Left renal pelvis (tissue), 4 donors: ENCODE data around the gene PSMC5. TPM values are rescaled to one million over a fixed set of nuclear protein-coding genes. Genes with fewer than 3 reads are reported as not detected.
"Not testable (repeated sequence)": the region's sequence is repeated elsewhere in the genome, so short reads cannot be mapped to it uniquely, and the experiment has no call there.

Experiments used
- DNase-seq, 4 donors: peaks; one replicate each; pipeline ENCODE4 v3.0.0-alpha.2; 2013; ENCODE audit warnings: low read depth in 4 of 4, low spot score in 3 of 4
- polyA plus RNA-seq, 4 donors: library from polyadenylated mRNA; unstranded; fragments of 120-200 nt; gene quantifications; one replicate each; pipeline ENCODE4 v1.2.1, GENCODE V29; 2013; ENCODE audit not compliant: insufficient read length in 4 of 4

The PSMC5 gene
- polyA plus RNA-seq = 100 to 1,000 TPM; 122 to 197 (median 173) TPM

DNA sequence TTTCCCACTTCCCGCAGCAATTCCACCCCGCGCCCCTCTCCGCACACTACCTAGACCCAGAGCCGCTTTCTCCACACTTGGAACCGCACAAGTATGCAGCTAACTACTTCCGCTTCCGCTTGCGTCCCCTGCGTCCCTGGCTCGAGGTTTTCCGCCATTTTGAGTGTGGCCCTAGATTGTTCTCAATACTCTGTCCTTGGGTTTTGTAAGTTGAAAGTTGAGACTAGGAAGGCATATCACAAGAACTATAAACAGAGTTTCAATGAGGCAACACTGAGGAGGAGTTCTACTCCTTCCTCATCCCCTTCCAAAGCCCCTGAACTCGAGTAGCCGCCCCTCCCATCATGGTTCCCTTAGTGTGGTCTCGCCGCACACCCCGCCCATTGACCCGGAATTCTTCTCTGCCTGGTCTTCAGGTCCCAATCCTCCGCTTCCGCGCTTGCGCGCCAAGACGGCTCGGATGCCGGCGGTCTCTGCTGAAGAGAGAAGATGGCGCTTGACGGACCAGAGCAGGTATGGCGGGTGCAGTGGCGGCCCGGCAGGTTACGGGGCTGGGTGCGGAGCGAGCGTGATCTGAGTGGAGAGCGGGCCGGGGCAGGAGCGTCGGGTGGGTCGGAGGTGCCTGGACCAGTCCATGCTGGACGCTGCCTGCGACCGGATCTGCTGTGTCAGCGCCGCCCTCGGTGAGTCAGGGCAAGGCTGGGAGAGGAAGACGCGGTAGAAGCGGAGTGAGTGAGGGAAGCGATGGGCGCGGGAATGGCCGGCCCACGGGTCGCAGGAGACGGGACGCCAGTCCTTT is at the start of gene PSMC5, which contains the start of gene FTSJ3:
Gene PSMC5, plus strand, starts transcription at position 430 of the 799 bp plus-strand sequence. Its CDS starts 60 bp downstream, at position 490.
Gene FTSJ3, minus strand, starts transcription at position 662 of the 799 bp plus-strand sequence. CDS start 761 bp downstream, outside the sequence.
- peak; percentile 92 to 95 (median 92) for DNase-seq

DNA sequence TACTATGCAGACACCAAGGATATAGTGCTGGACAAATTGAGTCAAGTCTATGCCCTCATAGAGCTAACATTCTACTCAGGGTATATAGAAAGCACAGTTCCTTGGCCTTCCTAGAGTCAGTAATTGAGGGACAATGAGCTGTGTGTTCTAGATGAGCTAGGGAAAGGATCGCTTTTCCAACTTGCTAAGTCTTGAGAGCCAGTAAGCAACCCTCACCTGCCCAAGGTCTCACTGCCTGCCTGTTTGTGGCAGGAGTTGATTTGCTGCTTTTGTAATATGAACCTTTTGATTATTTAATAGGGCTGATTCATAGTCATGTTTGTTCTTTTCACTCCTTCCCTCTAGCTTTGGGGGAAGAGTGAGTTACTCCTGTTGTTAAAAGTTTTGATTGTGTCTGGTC is 46.7 kb upstream of the PSMC5 start:
- no peak for DNase-seq

DNA sequence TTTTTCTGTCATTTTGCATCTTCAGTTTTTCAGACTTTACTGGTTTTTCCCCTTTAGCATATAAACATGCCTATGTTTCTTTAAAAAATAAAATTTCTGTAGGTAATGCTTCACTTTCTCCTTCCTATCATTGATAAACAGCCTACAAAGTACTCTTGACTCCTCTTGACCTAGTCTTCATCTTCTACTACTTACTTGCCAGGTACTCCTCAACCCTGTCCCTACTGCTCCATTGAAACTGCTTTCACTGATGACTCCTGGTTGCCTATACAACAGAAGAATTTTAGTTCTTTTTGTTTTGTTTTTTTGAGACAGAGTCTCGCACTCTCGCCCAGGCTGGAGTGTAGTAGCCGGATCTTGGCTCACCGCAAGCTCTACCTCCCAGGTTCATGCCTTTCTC is 46.3 kb upstream of the PSMC5 start:
- DNase-seq = no peak

DNA sequence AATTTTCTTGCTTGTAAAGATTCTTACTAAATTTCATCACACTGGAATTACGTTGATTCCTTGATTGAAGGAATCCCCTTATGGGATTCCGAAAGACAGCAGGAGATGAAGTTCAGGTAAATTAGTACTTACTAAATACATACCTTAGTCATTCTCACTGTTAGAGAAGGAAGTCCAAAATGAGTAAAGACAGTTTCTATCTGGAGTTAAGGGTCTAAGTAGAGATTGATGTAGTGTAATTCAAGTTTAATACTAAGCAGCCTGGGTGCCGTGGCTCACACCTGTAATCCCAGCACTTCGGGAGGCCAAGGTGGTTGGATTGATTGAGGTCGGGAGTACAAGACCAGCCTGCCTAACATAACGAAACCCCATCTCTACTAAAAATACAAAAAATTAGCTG is 43.7 kb upstream of the PSMC5 start:
- no peak for DNase-seq

DNA sequence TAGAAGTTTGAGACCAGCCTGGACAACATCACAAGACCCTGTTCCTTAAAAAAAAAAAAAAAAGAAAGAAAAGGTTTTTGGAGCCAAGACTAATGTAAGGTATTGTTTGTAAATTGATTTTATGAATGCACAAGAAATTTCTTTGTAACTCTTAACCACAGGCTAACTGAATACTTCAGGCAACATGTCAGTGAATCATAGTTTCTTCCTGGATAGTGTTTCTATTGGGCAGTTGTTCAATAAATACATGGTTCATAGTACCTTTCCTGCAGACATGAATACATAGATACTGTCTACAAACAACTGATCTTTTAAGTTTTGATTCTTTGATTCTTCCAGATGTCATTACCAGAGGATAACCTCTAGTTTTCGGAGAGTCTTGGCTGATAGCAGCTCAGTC is 41.7 kb upstream of the PSMC5 start:
- DNase-seq = no peak

DNA sequence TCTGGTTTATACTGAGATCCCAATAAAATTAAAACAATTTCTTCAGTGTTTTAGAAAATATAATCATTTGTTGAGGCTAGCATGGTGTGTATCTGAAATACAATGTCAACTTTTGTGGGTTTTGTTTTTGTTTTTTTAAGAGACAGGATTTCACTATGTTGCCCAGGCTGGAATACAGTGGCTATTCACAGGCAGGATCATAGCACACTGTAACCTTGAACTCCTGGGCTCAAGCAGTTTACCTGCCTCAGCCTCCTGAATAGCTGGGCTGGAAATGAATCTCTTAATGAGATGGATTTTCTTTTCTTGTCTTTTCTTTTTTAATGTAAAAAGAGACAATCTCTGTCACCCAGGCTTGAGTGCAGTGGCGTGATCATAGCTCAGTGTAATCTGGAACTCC is 41.1 kb upstream of the PSMC5 start:
- no peak for DNase-seq

DNA sequence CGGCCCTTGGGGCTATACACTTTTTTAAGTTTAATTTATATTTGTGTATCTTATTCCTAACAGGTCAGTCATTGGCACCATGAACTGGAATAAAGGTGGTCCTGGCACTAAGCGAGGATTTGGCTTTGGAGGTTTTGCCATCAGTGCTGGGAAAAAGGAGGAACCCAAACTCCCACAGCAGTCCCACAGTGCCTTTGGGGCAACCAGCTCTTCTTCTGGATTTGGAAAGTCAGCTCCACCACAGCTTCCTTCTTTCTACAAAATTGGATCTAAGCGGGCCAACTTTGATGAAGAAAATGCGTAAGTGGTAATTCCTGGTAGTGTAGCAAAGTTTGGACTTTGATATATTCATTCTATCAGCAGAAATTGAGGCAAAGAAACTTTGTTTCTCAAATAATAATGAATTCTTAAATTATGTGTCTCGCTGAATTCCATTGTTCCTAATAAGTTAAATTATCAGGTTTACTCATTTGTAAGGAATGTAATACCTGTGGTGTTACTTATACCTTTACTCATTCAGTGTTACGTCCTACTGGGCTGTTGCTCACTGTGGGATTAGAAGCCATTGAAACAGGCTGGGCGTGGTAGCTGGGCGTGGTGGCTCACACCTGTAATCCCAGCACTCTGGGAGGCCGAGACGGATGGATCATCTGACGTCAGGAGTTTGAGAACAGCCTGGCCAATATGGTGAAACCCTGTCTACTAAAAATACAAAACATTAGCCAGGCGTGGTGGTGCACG is 40.1 kb upstream of the PSMC5 start:
- no peak for DNase-seq

DNA sequence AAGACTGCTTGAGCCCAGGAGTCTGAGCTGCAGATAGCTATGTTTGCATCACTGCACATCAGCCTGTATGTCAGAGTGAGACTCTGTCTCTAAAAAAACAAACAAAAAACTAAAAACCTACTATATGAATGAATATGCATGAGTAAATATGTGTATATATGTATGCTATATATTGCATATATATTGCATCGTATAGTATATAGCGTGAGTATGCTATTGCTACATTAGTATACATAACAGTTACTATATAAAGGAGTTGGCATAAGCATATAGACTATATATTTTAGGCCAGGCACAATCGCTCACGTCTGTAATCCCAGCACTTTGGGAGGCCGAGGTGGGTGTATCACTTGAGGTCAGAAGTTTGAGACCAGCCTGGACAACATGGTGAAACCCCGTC is 37.2 kb upstream of the PSMC5 start:
- no peak for DNase-seq

DNA sequence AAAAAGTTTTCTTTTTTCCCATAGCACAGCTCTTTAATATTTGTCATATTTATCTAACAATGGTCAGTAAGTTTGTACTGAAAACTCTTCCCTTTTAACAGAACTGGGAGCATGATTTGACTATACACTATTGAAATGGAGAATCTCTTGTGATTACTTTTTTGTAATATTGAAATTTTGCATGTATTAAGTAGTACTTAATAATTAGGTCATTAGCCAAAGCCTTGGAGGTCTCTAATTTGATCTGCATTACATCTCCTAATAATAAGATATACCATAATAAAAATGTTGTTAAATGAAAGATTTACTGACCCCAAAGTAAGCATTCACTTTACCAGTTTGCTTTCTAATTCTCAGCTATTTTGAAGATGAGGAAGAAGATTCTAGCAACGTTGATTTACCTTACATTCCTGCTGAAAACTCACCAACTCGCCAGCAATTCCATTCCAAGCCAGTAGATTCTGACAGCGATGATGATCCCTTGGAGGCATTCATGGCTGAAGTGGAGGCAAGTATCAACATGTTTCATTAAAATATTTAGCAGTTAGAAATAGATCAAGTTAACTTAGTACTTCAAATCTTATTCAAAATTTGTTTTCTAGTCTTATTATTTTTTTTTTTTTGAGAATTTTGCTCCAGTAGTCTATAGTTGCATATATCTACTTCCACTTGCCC is 35.0 kb upstream of the PSMC5 start:
- no peak for DNase-seq

DNA sequence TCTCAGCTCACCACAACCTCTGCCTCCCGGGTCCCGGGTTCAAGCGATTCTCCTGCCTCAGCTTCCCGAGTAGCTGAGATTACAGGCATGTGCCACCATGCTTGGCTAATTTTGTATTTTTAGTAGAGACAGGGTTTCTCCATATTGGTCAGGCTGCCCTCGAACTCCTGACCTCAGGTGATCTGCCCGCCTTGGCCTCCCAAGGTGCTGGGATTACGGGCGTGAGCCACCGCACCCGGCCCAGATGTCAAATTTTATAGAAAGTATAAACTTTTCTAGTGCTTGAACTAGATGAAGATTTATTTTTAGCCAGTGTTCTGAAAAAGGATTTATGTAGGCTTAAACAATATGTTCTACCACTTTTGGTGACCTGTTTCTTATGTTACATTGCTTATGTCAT is 30.9 kb upstream of the PSMC5 start:
- DNase-seq = not testable (repeated sequence)

DNA sequence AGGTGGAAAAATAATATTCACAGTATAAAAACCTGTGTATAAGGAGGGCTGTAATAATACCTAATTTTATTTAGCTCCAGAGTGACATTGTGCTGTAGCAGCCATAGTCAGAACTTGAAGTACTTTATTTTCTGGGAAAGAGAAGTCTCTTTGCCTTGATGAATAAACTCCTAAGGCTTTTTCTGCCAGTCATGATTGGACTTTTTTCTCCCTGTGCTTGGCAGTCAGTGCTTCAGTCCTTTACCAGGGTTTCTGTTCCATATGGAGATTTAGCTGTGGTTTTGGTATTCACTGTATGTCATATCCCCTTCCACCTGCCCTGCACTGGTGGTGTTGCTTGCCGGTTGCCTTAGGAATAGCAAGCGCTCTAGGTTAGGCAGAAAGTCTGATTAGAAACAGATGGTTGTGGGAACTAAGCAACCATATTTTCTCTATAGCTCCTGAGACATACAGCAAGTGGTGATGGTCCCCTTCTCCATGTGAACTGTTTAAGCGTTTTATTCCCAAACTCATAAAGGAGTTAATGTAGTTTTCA is 28.6 kb upstream of the PSMC5 start:
- DNase-seq = no peak

DNA sequence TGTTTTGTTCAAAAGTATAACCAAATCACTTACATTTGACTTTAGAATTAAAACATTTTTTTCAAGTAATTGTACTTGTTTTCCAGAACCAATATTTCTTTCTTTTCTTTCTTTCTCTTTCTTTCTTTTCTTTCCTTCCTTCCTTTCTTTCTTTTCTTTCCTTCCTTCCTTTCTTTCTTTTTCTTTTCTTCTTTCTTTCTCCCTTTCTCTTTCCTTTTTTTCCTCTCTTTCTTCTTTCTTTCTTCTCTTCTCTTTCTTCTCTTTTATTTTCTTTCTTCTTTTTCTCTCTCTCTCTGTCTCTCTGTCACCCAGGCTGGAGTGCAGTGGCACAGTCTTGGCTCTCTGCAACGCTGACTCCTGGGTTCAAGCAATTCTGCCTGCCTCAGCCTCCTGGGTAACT is 26.4 kb upstream of the PSMC5 start:
- DNase-seq = no peak

DNA sequence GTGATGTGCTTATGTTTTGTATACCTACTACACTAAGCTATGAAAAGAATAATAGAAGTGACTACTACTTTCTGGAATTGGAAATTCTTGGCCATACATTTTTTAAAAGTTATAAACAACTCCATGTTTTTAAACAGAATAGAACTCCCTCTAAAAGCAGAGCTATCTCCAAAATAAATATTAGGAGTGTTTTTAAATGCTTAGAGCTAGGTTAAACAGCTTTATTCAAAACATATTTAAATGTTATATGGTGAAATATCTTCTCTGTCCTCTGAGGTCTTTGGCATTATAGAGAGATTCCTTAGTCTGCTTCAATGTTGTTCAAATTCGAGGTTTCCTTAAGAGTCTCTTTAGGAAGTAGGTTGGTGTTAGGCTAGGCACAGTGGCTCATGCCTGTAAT is 22.9 kb upstream of the PSMC5 start:
- DNase-seq = no peak

DNA sequence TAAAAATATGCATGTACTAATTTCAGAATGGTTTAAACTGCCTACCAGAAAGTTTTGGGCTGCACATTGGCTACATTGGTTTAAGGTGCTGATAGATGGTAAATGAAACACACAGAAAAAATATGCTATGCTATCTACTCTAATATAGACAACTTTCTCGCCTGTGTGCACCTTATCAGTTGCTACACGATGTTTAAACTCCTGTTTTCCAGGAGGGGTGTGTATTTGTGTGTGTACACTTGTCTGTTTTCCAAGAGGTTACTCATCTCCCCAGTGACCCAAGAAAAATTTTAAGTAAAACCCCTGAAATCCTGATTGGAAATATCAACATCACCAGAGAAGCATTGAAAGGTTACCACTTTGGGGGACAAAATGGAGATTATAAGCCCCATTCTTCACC is 21.6 kb upstream of the PSMC5 start:
- DNase-seq = no peak

DNA sequence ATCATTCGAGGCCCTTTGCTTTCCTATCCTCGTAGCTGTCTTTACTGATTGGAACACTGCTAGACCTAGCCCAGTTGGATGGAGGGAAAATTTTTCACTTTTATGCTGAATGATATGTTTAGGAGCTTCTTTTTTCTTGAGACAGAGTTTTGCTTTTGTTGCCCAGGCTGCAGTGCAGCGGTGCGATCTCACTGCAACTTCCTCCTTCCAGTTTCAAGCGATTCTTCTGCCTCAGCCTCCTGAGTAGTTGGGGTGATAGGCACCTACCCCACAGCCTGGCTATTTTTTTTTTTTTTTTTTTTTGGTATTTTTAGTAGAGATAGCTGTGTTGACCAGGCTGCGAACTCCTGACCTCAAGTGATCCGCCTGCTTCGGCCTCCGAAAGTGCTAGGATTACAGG is 17.3 kb upstream of the PSMC5 start:
- no peak for DNase-seq

DNA sequence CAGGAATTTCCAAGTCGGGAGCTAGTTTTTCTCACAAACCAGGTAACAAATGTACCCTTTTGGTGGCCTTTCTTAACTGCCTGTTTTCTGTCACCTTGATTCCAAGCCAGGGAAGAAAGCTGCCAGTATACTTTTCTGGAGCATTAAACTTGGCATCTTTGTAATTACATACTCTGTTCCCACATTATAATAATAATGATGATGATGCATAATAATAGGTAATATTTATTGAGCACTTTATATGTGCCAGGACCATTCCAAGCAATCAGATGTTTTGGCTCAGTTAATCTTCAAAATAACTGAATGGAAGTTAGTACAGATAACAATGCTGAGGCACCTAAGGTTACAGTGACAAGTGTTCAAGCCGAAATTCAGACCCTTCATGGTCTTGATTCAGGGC is 11.1 kb upstream of the PSMC5 start:
- no peak for DNase-seq

DNA sequence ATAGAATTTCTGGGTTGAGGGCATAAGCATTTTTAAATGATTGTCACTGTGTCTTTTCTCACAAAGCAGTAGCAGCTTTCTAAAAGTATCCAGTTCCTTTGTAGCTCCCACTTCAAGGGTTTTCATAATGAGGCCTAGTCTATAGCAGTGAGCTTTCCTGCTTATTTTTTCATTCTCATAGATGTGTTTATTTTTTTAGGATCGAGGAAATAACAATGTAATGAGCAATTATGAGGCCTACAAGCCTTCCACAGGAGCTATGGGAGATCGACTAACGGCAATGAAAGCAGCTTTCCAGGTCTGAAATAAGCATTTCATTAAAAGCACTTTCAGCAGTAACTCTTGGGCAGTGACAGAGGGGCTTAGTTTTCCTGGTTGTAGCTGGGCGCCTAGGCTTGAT is 10.6 kb upstream of the PSMC5 start:
- no peak for DNase-seq

DNA sequence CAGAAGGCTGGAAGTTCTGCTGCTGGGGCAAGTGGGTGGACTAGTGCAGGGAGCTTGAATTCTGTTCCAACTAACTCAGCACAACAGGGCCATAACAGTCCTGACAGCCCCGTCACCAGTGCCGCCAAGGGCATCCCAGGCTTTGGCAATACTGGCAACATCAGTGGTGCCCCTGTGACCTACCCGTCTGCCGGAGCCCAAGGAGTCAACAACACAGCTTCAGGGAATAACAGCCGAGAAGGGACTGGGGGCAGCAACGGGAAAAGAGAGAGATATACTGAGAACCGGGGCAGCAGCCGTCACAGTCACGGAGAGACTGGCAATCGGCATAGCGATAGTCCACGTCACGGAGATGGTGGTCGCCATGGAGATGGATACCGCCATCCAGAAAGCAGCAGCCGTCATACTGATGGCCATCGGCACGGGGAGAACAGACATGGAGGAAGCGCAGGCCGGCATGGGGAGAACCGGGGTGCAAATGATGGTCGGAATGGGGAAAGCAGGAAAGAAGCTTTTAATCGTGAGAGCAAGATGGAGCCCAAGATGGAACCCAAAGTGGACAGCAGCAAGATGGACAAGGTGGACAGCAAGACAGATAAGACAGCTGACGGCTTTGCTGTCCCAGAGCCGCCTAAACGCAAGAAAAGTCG is 9.4 kb upstream of the PSMC5 start:
- no peak for DNase-seq

DNA sequence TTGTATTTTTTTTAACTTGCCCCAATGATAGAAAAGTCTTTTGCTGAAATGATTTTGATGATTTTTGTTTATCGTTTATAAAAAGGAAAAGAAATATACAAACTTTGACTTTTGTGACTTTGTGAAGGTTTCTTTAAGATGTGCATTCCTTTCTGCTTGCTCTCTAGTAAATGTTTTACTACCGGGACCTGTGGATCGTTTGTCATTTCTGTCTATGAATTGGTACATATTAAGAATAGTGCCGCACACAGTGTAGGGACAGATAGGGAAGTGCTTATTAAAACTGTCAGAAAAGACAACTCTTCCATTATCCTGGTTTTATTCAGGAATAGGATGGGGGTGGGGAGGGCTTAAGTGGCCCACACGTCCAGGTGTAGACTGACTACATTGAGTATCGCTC is 8.1 kb upstream of the PSMC5 start:
- DNase-seq = no peak
